Gastrocnemius medialis (tissue), 4 donors: Measurements from ENCODE around the gene ARHGAP32. TPM values are rescaled to one million over a fixed set of nuclear protein-coding genes. Genes with fewer than 3 reads are reported as not detected.
A peak's percentile ranks its signal among the peaks of the same experiment; 100 is the strongest.

ENCODE experiments used
- ATAC-seq, 2 donors: fragments of 150-250 bp; one replicate each; pipeline ENCODE4 v1.9.1; 2016
- DNase-seq, 2 donors: peaks; one replicate each; pipeline ENCODE4 v3.0.0-alpha.2; 2019
- H3K27ac ChIP-seq, 4 donors: fragments of 200-600 bp; sonication (generic); 1 replicate in 1 of 4; 2 replicates in 3 of 4; pipeline ENCODE4 v1.5.1; 2016 to 2018; ENCODE audit warnings: mild to moderate bottlenecking in 2 of 4, moderate library complexity in 1 of 4
- H3K27me3 ChIP-seq, 3 donors: fragments of 200-600 bp; sonication (generic) in 2 of 3; 1 replicate in 1 of 3; 2 replicates in 2 of 3; pipeline versions ENCODE4 v1.5.1 to v1.6.0; 2016 to 2019; ENCODE audit warnings: mild to moderate bottlenecking in 1 of 3, moderate library complexity in 1 of 3
- H3K36me3 ChIP-seq, 2 donors: fragments of 200-600 bp; sonication (generic) in 1 of 2; one replicate each; pipeline ENCODE4 v1.5.1; 2017 to 2018
- H3K4me1 ChIP-seq, 2 donors: fragments of 200-600 bp; sonication (generic) in 1 of 2; one replicate each; pipeline ENCODE4 v1.5.1; 2016 to 2017; ENCODE audit warnings: mild to moderate bottlenecking in 2 of 2
- H3K4me3 ChIP-seq, 4 donors: fragments of 200-600 bp; sonication (generic) in 3 of 4; 1 replicate in 1 of 4; 2 replicates in 3 of 4; pipeline ENCODE4 v1.5.1; 2016 to 2019; ENCODE audit warnings: mild to moderate bottlenecking in 2 of 4
- H3K9me3 ChIP-seq, 3 donors: fragments of 200-600 bp; sonication (generic) in 2 of 3; 1 replicate in 1 of 3; 2 replicates in 2 of 3; pipeline ENCODE4 v1.5.1; 2016 to 2019
- POLR2A ChIP-seq, 2 donors: fragments of 450-650 bp; IDR thresholded peaks; one replicate each; pipeline ENCODE4 v1.6.1; 2017; ENCODE audit warnings: antibody characterized with exemption in 2 of 2, mild to moderate bottlenecking in 2 of 2, moderate library complexity in 2 of 2
- in situ Hi-C, 4 donors: fragments of 200-750 bp; cut with MboI; loops; one replicate each; pipeline versions ENCODE4 v1.15.0 to v1.8.0; 2017; ENCODE audit warnings: low sequenced_read_pairs in 4 of 4
- intact Hi-C: fragments of 100-400 bp; cut with DNase I; formaldehyde crosslinking; loops from one replicate; pipeline ENCODE4 v1.15.1; 2023; ENCODE audit warnings: low total_unique reads
- total RNA-seq, 4 donors: library from RNA; depleted of rRNA; stranded (reverse); fragments of >200 nt; gene quantifications; one replicate each; pipeline versions ENCODE4 v1.1.0 to v1.2.3, GENCODE V29; 2016
- TF ChIP-seq, protein P1 (sequence below), 5 experiments: fragments of 450-650 bp in 3 of 5; fragments of 200-600 bp in 2 of 5; sonication (generic) in 2 of 5; IDR thresholded peaks in 4 of 5; conservative IDR thresholded peaks in 1 of 5; 1 replicate in 4 of 5; 2 replicates in 1 of 5; pipeline ENCODE4 v1.5.1; 2016 to 2019; ENCODE audit warnings: antibody characterized with exemption in 5 of 5, mild to moderate bottlenecking in 3 of 5, moderate library complexity in 3 of 5

ARHGAP32 gene
- total RNA-seq, 4 donors from 2014 or later, result 5.6 to 17.0 (median 7.8) TPM

DNA sequence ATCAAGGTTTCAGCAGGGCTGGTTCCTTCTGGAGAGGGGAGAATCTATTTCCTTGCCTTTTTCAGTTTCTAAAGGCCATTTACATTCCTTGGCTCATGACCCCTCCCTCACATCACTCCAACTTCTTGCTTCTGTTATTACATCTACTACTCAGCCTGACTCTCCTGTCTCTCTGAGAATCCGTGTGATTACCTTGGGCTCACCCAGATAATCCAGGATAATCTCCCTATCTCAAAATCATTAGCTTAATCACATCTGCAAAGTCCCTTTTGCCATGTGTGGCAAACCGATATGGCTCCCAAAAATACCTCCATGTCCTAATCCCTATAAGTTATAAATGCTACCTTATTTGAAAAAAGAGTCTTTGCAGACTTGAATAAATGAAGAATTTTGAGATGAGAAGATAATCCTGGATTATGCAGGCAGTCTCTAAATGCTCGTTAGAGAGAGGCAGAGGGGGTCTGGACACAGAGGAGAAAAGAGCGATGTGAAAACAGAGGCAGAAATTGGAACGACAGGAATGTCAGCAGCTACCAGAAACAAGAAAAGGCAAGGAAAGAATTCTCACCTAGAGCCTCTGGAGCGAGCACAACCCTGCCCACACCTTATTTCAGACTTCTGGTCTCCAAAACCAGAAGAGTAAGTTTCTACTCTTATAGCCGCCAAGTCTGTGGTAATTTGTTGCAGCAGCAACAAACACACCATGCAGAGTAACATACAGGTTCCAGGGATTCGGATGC, 23.6 kb upstream of the ARHGAP32 start:
- TF ChIP-seq, protein P1, sequence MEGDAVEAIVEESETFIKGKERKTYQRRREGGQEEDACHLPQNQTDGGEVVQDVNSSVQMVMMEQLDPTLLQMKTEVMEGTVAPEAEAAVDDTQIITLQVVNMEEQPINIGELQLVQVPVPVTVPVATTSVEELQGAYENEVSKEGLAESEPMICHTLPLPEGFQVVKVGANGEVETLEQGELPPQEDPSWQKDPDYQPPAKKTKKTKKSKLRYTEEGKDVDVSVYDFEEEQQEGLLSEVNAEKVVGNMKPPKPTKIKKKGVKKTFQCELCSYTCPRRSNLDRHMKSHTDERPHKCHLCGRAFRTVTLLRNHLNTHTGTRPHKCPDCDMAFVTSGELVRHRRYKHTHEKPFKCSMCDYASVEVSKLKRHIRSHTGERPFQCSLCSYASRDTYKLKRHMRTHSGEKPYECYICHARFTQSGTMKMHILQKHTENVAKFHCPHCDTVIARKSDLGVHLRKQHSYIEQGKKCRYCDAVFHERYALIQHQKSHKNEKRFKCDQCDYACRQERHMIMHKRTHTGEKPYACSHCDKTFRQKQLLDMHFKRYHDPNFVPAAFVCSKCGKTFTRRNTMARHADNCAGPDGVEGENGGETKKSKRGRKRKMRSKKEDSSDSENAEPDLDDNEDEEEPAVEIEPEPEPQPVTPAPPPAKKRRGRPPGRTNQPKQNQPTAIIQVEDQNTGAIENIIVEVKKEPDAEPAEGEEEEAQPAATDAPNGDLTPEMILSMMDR (IDR thresholded peaks at IDR 0.05 in 4 of 5, conservative IDR thresholded peaks at IDR 0.05 in 1 of 5), result no peak
- TF ChIP-seq POLR2A (IDR thresholded peaks at IDR 0.05), result no peak
- intact Hi-C loops, result no loop called here

DNA sequence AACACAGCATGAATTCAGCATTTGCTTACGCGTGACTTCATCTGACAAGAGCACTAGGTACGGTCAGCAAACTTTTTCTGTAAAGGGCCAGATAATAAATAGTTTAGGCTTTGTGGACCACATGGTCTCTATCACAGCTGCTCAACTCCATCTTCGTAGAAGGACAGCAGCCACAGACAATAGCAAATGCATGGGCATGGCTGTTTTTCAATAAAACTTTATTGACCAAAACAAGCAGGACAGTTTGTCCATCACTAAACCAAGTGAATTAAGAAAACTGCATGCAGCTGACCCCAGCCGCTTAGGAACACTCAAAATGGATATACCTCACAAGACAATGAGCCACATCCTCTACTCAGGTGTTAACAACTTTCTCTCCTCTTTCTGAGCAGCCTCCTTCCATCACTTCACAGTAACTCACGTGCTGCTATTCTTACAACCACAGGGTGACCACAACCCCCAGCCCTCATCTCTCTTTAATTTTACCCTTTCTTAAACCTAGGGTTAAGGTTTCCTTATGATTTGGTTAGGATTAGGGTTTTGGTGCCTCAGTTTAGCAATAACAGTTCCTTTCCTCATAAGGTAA, 22.7 kb upstream of the ARHGAP32 start:
- intact Hi-C loops (no loop called here), in situ Hi-C loops (no loop called here)
- H3K4me3 ChIP-seq, result no peak overlapping the region
- H3K9me3 ChIP-seq, result no peaks in the 10 kb centered on the region
- peaks cover 0 to 6% of the 10 kb centered on the region in 2 donors for H3K4me1 ChIP-seq
- ATAC-seq, result no peak
- H3K27ac ChIP-seq, result no peak overlapping the region
- no peak for DNase-seq
- H3K36me3 ChIP-seq, result no peaks in the 10 kb centered on the region
- TF ChIP-seq, protein P1 (IDR thresholded peaks at IDR 0.05 in 4 of 5, conservative IDR thresholded peaks at IDR 0.05 in 1 of 5), result no peak
- no peak for TF ChIP-seq POLR2A (IDR thresholded peaks at IDR 0.05)
- H3K27me3 ChIP-seq, result no peaks in the 10 kb centered on the region

More for the DNA sequence above, 23.6 kb upstream of the ARHGAP32 start:
- H3K4me3 ChIP-seq, result no peak overlapping the region
- H3K27ac ChIP-seq, result no peak overlapping the region
- no peaks in the 10 kb centered on the region for H3K9me3 ChIP-seq
- in situ Hi-C loops, result no loop called here
- peaks cover 0 to 6% of the 10 kb centered on the region in 2 donors for H3K4me1 ChIP-seq
- no peak for DNase-seq
- H3K27me3 ChIP-seq, result no peaks in the 10 kb centered on the region
- no peak for ATAC-seq
- H3K36me3 ChIP-seq, result no peaks in the 10 kb centered on the region

DNA sequence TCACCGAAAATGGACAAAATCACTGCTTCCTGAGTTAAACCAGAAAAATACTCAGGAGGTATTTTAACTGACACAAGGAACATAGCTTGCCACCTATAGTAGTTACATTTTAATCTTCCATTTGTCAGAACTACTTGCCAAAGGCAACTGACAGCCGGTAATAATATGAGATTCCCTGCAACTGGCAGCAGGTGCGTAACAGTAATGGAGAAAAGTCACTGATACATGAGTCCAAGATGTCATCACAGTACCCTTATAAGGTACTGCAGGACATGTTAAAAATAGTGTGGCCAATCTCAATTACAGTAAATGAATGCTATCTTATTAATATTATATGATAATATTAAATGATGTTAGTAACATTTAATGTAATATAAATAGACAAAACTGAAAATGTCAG, 21.1 kb upstream of the ARHGAP32 start:
- in situ Hi-C loops, result no loop called here
- peak in 1 of 2 donors; percentile 79 for ATAC-seq
- no peak for DNase-seq

DNA sequence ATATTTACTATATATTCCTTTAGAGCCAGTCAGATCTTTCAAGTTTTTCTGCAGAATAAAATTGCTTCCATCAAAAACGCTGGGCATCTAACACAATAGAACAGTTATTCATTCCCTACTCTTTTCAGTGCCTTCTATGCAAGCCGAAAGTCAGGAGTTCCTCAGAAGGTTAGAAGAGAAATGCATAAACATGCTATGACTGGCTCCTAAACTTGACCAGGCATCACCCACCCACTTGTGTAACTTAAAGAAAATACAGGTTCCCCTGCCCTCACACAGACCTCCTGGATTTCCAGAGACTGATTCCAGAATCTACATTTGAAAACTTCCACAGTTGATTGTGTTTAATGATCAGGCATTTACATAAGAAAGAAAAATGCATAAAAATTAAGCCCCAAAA, 19.3 kb upstream of the ARHGAP32 start:
- no peaks in the 10 kb centered on the region for H3K36me3 ChIP-seq
- no peak for DNase-seq
- intact Hi-C loops, result no loop called here
- ATAC-seq, result no peak
- H3K4me1 ChIP-seq, result peaks cover 0 to 6% of the 10 kb centered on the region in 2 donors
- TF ChIP-seq, protein P1 (IDR thresholded peaks at IDR 0.05 in 4 of 5, conservative IDR thresholded peaks at IDR 0.05 in 1 of 5), result no peak
- no peak for TF ChIP-seq POLR2A (IDR thresholded peaks at IDR 0.05)
- H3K9me3 ChIP-seq, result no peaks in the 10 kb centered on the region
- no peak overlapping the region for H3K4me3 ChIP-seq
- no peaks in the 10 kb centered on the region for H3K27me3 ChIP-seq
- in situ Hi-C loops, result no loop called here
- H3K27ac ChIP-seq, result no peak overlapping the region

More for the DNA sequence above, 21.1 kb upstream of the ARHGAP32 start:
- Histone ChIP-seq H3K27ac (no peak overlapping the region), H3K27me3 (no peaks in the 10 kb centered on the region), H3K4me3 (no peak overlapping the region), H3K9me3 (no peaks in the 10 kb centered on the region), H3K4me1 (peaks cover 0 to 6% of the 10 kb centered on the region in 2 donors), H3K36me3 (no peaks in the 10 kb centered on the region)
- intact Hi-C loops, result no loop called here
- TF ChIP-seq, protein P1 (IDR thresholded peaks at IDR 0.05 in 4 of 5, conservative IDR thresholded peaks at IDR 0.05 in 1 of 5), result no peak
- no peak for TF ChIP-seq POLR2A (IDR thresholded peaks at IDR 0.05)
